Tibial nerve (tissue), 4 donors: ENCODE results near the gene MSN.

Experiments
- CTCF ChIP-seq, 5 experiments: fragments of 200-600 bp in 3 of 5; fragments of 450-650 bp in 2 of 5; sonication (generic) in 3 of 5; IDR thresholded peaks; one replicate each; pipeline ENCODE4 v1.5.1; 2016 to 2019; ENCODE audit warnings: antibody characterized with exemption in 5 of 5, mild to moderate bottlenecking in 3 of 5, moderate library complexity in 2 of 5
- EP300 ChIP-seq, 2 donors: sonication (generic); formaldehyde crosslinking; IDR thresholded peaks; one replicate each; pipeline ENCODE4 v1.6.1; 2017; ENCODE audit warnings: antibody characterized with exemption in 2 of 2, mild to moderate bottlenecking in 1 of 2
- POLR2A ChIP-seq, 2 donors: fragments of 450-650 bp; IDR thresholded peaks; one replicate each; pipeline ENCODE4 v1.6.1; 2017; ENCODE audit warnings: antibody characterized with exemption in 2 of 2, mild to moderate bottlenecking in 2 of 2, moderate library complexity in 2 of 2

- no peak for TF ChIP-seq CTCF (IDR thresholded peaks at IDR 0.05)
- no peak for TF ChIP-seq POLR2A (IDR thresholded peaks at IDR 0.05)
- TF ChIP-seq EP300 (IDR thresholded peaks at IDR 0.05) = peak in 1 of 2 donors; percentile 22
These were observed 22.8 kb downstream of the MSN start for GRCh38 chrX:65690057-65690855.
